Measurements from ENCODE around the gene NELL2.
"Not testable (repeated sequence)": the region's sequence is repeated elsewhere in the genome, so short reads cannot be mapped to it uniquely, and the experiment has no call there.

The NELL2 gene

GRCh38 chr12:44847888-44848702 lies 28.0 kb downstream of the NELL2 start:
- DNase-seq (ENCODE audit: low read depth in 2 of 2) = peak; percentile 23

- no peak for DNase-seq (ENCODE audit: low read depth in 2 of 2)
These were observed 28.7 kb downstream of the NELL2 start for GRCh38 chr12:44847403-44847802.

DNA sequence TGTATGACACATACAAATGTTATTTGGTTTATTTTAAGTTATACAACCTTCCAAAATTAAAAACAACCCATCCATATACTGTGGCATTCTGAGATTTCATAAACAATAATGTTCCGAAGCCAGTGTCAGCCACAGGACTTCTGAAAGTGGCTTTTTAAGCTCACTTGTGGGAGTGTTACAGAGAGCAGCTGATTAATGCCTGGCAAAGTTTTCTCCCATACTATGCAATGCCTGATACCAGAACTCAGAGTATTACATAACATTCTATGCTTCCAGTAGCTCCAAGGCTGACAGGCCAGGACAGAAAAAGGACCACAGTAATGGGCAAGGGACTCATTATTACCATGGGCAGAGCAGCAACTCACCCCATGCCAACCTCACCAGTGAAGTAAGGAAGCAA lies 29.3 kb downstream of the NELL2 start:
- DNase-seq (ENCODE audit: low read depth in 2 of 2) = no peak

DNA sequence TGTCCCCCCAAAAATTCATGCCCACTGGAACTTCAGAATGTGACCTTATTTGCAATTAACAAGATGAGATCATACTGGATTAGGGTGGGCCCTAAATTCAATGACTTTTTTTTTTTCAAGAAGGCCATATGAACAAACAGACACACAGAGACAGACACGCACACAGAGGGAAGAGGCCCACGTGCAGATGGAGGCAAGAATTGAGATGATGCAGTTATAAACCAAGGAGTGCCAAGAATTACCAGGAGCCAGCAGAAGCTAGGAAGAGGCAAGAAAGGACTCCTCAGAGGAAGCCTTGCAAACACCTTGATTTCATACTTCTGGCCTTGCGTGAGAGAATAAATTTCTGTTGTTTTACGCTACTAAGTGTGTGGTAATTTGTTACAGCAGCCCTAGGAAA lies 33.4 kb downstream of the NELL2 start:
- DNase-seq (ENCODE audit: low read depth in 2 of 2) = no peak

DNA sequence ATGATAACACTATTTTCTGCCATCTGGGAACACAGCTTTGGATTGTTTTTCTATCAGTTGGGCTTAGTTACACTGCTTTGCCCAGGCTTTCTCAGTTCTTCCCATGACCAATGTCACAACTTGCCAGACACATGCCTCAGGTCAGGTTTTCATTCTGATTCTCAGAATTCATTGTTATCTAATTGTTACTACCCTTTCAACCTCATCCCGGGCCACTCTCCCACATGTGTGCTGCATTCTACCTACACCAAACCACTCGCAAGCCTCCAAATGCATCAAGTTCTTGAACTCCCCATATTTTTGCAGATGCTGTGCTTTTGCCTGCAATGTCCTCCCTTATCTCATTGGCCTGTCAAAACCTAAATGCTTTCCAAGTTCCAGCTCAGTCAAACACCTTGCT lies 36.3 kb downstream of the NELL2 start:
- DNase-seq (ENCODE audit: low read depth in 2 of 2) = no peak

GRCh38 chr12:44837114-44837755 lies 38.9 kb downstream of the NELL2 start:
- DNase-seq (ENCODE audit: low read depth in 2 of 2) = no peak

- DNase-seq (ENCODE audit: low read depth in 2 of 2) = no peak
These were observed 40.3 kb downstream of the NELL2 start for GRCh38 chr12:44835641-44836379.

DNA sequence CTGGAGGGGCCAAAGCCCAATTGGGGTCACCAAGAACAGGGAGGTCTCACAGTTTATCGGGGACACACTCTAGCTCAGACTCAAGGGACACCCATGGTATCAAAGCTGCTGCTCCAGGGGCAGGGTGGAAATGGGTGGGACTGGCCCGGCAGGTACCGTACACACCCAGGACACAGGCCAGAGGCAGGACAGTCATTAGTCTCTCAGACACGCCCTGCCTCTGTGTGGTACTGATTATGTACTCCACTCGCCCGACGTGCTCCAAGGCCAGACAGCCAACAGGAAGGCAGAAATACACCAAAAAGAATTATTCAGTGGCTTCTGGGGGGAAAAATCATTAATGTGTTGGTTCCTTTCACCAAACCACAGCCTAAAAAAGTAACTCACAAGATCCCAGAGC lies 41.1 kb downstream of the NELL2 start:
- not testable (repeated sequence) for DNase-seq (ENCODE audit: low read depth in 2 of 2)

GRCh38 chr12:44833561-44833960 lies 42.6 kb downstream of the NELL2 start:
- DNase-seq (ENCODE audit: low read depth in 2 of 2) = no peak

DNA sequence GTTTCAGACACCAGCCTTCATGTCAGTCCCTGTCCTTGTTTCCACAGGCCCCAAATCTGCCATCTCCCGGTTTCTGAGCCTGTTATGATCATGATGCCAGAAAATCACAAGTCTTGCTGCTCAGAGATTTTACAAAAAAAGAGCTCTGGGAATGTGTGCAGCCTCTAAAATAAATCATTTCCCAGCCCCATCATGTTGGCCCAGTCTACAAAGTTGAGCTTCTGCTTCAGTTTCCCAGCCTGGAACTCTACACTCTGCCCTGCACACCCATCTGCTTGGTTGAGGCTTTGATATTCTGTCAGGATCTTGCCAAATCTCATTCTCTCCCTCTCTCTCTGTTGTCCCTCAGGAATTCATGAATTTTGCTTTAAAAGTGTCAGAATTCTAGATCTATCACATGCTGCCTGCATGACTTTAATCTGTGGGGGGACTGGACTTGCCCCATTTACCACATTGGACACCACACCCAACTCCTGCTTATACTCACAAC lies 45.5 kb downstream of the NELL2 start:
- DNase-seq (ENCODE audit: low read depth in 2 of 2) = no peak

DNA sequence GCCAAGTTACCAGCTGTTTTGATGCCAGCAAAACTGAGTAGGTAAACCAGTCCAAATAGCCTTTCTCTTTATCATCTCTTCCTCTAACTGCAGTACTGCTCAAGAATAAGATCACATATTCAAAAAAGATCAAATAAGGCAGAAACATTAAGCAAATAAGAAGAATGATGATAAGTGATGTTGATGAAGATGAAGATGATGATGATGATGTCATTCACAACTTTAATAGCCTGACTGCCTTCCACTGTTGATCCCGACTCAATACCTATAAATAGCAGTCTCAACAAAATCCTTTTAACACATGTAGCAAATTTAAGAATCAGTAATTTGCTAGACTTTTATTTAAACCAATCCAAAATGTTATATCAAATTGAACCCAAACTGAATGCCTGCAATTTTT lies 47.1 kb downstream of the NELL2 start:
- DNase-seq (ENCODE audit: low read depth in 2 of 2) = no peak

- no peak for DNase-seq (ENCODE audit: low read depth in 2 of 2)
These were observed 48.2 kb downstream of the NELL2 start for GRCh38 chr12:44827832-44828438.

GRCh38 chr12:44821702-44822101 lies 54.4 kb downstream of the NELL2 start:
- not testable (repeated sequence) for DNase-seq (ENCODE audit: low read depth in 2 of 2)

- no peak for DNase-seq (ENCODE audit: low read depth in 2 of 2)
These were observed 56.2 kb downstream of the NELL2 start for GRCh38 chr12:44819884-44820283.

- DNase-seq (ENCODE audit: low read depth in 2 of 2) = no peak
These were observed 58.4 kb downstream of the NELL2 start for GRCh38 chr12:44817687-44818086.

DNA sequence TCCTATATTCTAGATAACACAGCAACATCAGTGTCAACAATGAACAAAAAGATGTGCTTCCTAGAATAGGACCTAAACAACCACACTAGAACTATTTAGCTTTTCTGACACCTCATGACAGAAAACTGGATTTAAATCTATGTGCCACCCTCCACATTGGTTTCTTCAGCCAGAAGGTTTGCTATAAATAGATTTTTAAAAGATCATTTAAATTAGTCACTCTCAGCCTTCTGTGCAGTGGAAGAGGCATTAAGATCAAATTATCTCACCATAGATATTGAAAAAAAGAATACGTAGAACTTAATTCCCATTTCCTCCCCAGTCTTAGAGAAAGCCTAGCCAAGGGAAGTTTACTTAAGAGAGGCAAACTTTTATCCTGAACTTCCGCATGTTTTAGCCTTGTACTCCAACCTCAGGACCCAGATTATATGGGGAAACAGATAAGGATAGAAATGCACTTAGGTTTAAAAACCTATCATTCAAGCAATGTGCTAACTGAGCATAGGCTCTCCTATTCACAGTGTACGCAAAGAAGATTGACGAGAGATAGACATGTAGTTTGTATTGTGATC lies 59.6 kb downstream of the NELL2 start:
- DNase-seq (ENCODE audit: low read depth in 2 of 2) = no peak

DNA sequence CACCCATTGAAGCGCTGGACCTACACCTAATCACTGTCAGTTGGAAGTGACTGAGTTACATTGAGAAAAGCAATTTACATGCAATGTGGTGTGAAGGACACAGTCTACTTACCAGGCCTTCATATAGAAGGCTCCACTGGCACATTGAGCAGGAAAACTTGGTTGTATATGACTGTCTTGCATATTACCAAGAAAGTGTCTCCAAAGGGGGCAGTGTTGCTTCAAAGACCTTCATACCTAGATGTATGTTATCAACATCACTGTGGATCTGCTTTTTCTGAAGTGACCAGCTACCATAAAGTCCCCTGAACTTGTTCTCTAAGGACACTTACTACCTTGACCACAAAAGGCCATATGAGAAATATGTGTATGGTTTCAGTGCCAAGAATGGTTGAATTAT lies 64.1 kb downstream of the NELL2 start:
- DNase-seq (ENCODE audit: low read depth in 2 of 2) = peak in 1 of 2 donors; percentile 22

DNA sequence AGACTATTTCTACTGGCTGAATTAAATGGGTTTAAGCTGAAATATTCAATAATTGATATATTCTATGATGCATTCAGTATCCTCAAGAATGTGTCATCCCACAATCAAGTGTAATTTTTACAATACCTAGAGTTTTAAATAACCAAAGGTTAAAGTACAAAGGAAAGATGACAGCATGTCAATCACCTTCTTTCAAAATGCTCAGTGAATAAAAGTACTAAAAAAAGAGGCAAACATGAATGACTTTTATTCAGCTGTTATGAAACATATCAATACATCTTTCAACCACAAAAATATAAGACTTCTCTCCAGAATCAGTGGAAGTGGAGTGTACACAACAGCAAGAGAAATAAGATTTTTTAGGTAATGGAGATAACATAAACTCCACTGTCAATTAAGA lies 72.0 kb downstream of the NELL2 start:
- DNase-seq (ENCODE audit: low read depth in 2 of 2) = no peak

DNA sequence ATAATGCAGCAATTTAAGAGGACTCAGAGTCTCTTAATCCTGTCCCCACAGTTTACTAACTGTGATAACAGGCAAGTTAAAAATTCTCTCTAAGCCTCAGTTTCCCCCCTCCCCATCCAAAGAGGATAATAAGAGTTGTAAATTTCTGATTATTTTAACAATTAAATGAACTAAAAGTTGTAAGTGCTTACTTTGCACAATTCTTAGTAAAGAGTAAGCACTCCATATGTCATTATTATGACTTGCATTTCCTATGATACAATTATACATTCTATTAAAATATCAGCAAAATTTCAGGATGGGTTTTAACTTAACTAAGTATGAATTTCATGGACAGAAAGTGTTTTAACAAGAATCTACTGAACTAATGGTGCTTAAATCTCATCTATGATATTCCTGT lies 80.1 kb downstream of the NELL2 start:
- no peak for DNase-seq (ENCODE audit: low read depth in 2 of 2)

DNA sequence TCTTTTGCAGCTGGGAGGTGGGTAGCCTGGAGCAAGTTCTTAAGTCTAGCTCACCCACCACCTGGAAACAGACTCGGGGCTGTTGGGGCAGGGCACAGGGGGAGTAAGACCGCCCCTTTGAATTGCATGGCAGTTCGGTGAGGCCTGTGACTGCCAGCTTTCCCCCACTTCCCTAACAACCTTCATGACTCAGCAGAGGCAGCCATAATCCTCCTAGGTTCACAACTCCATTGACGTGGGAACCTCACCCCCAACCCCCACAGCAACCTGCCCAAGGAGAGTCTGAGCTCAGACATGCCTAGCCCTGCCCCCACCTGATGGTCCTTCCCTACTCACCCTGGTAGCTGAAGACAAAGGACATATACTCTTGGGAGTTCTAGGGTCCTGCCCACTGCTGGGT lies 87.4 kb downstream of the NELL2 start:
- no peak for DNase-seq (ENCODE audit: low read depth in 2 of 2)

GRCh38 chr12:44780221-44780790 lies 95.8 kb downstream of the NELL2 start:
- no peak for DNase-seq (ENCODE audit: low read depth in 2 of 2)

Data from activated CD4-positive, alpha-beta T cell treated with anti-CD3 and anti-CD28 coated beads for 24 hours (primary cell).